Measurements from ENCODE around the gene GPRIN3.
A peak's percentile ranks its signal among the peaks of the same experiment; 100 is the strongest.
"Not testable (repeated sequence)": the region's sequence is repeated elsewhere in the genome, so short reads cannot be mapped to it uniquely, and the experiment has no call there.

GPRIN3 gene

GRCh38 chr4:89288430-89288829 lies 19.2 kb downstream of the GPRIN3 start:
- DNase-seq: no peak

DNA sequence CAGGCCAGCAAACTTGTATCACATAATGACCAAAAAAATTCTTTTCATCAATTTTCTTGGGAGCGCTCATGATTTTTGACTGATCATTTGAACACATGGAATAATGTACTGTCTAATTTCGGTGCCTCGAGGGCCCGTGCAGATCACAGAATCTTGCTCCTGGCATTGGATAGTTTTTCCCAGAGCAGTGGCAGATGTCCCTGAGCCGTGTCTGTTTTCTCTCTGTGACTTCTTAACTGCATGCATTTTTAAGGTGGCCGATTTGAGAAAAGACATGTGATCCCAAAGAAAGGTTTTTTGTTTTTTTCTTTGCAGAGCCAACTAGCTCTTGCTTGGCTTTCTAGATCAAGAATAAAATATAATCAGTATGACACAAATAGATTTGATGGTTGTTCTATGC lies 19.7 kb downstream of the GPRIN3 start:
- no peak for DNase-seq

- no peak for DNase-seq
These were observed 21.9 kb downstream of the GPRIN3 start for GRCh38 chr4:89285745-89286144.

DNA sequence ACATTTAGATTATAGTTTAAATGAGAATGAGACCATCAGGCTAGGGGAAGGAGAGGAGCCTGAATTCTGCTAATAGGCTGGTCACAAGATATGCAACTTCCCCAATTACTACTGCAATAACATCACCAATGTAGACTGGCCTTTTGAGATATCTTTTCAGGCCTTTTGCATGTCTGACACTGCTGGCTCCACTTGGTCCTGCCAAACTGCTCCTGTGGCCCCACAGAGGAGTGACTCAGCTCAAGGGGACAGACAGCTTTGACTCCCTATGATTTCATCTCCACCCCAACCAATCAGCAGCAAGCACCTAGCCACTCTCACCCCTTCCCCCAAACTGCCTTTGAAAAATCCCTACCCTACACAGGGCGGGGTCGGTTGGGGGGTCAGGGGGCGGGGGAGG lies 22.8 kb downstream of the GPRIN3 start:
- no peak for DNase-seq

DNA sequence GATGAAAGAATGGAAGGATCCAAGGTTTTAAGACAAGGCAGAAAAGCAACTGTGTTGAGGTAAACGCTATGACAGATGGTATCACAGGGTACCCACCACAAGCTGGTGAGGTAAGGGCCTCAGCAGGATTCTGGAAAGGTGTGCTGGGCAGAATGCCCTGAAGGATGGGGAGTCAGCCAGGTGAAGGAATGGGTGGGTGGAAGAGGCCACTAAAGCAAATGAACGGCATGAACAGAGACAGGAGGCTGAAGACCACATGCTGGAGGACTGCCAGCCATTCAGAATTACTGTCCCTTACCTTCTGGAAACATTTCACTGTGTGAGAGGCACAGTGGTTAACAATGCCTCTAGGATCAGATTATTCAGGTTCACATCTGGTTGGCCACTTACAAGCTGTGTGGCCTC lies 23.6 kb downstream of the GPRIN3 start:
- no peak for DNase-seq

DNA sequence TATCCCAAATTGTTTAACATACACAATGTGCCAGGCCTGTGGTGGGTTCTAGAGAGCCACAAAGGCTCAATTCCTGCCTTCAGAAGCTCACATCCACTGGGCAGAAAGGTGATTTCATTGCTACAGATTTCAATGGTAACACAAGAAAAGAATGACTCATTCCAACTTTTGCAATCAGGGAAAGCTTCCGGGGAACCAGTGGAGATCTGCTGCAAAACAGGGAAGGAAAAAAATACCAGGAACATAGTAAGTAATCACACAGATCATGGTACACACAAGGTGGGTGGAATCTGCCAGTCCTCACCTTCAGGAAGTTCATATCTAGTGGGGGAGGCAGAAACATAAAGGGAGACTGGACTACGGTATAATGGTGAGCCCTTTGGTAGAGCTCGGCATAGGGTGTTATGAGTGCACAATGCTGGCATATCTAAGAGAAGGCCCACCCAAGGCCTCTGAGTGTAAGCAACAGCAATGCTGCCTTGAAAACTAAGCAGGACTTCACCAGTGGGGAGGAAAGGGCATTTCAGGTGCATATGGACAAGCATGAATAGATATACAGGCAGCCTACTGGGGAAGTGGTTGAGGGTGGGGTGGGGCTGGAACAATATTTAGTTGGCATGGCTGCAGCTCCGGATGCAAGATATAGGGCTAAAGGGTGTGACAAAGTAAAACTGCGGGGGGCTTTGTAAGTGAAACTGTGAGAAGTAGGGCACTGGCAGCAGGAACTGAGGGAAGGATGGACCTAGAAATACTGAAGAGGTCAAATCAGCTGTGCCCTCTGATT lies 24.2 kb downstream of the GPRIN3 start:
- peak; percentile 49 for DNase-seq

DNA sequence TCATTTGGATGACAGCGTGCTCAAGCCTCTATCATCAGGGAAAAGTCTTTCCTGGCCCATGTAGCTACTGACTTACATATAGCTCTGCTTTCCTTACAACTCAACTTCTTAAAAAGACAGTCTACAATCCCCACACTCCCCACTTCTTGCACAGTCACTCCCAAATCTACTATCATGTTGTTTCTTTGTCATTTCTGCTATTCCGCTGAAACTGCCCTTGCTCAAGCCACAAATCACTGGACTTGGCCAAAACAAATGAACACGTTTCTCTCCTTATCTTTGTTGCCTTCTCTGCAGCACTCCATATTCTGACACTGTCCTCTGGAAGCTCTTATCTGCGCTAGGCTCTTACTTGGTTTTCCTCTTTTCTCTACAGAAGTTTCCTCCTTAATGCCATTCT lies 28.2 kb downstream of the GPRIN3 start:
- no peak for DNase-seq

- no peak for DNase-seq
These were observed 30.2 kb downstream of the GPRIN3 start for GRCh38 chr4:89277412-89277811.

DNA sequence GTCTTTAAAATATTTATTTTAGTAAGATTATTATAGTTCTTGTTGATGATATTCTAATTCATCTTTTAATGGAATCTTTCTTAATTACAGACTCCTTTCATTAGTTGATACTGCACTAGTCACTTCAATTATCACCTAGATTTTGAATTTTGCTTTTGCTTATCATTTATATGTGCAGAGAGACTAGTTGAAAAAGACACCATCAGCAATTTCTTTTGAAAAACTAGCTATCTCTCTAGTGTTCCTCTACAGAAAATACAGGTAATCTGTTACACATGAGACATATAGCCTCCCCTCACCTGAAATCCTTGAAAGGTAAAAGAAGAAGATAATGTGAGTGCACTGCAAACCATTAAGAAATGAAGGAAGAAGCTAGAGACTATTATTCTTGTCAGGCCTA lies 31.3 kb downstream of the GPRIN3 start:
- DNase-seq: no peak

GRCh38 chr4:89275587-89275986 lies 32.0 kb downstream of the GPRIN3 start:
- no peak for DNase-seq

DNA sequence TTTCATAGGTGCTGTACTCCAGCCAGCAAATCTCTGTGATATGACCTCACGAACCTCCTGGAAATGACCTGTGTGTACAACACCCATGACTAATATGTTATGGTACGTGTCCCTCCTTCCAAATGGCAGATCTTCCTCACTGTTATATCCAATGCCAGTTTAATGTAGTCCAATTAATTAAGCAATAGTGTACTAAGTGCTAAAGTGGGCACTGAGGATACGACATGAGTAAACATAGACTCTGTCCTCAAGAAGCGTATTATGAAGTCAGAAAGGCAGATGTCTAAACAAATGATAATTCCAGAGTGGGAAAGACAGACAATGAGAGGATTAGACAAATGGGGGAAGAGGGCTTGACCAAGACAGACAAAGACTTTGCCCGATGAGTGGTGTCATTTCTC lies 33.9 kb downstream of the GPRIN3 start:
- DNase-seq: no peak

- DNase-seq: no peak
These were observed 36.8 kb downstream of the GPRIN3 start for GRCh38 chr4:89270792-89271191.

DNA sequence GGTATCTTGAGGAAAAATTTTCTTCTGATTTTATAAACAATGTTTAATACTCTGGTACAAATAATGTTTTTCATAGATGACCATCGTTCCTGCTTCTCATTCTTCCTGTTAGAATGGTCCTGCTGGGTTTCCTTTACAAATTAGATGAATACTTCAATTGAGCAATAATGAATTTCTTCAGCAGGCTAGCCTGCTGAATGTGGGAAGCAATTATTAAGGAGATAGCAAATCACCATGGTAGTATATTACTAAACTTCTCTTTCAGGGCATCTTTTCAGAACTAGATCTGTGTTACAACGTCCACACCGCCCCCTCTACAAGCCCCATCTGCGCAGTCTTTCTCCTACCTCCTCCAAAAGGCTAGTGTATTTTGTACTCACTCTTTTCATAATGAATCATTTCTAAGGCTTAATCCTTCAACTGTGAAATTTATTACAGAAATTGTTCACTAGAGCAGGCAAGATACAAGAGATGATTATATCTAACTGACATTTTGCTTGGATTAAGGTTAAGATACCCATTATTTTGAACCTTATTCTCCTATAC lies 38.4 kb downstream of the GPRIN3 start:
- DNase-seq: no peak

- no peak for DNase-seq
These were observed 38.9 kb downstream of the GPRIN3 start for GRCh38 chr4:89268679-89269078.

DNA sequence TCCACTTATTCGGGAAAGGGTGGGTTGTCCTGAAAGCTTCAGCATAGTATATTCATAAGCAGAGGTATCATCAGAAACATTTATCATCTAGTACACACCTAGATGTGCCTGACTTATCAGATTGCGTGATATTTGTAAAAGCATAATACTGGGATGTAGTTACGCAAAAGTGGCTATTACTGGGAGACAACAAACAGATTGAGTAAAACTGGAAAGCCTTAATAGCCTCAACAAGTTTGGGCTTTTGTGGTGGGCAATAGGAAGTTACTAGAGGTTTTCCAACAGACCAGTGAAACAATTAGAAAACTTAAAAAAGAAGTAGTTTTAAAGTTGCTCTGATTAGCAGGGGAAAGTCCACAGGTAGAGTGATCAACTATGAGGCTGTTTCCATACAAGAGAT lies 39.8 kb downstream of the GPRIN3 start:
- DNase-seq: no peak

DNA sequence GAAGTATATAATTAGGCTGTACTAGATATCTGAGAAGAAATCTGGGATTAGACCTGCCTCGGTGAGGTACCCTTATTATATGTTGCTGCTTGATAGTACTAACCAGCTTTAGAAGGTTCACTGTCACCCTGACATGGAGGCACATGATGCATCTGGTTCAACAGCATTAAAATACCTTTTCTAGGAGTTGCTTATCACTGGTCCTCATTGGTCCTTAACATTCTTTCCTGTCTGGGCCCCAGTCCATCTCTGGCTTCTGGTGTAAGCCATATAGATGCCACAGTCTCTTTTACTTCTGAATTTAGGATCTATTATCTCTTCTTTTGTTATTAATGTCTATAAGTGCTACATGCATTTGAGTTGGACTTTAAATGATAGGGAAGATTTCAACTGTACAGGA lies 40.2 kb downstream of the GPRIN3 start:
- DNase-seq: no peak

DNA sequence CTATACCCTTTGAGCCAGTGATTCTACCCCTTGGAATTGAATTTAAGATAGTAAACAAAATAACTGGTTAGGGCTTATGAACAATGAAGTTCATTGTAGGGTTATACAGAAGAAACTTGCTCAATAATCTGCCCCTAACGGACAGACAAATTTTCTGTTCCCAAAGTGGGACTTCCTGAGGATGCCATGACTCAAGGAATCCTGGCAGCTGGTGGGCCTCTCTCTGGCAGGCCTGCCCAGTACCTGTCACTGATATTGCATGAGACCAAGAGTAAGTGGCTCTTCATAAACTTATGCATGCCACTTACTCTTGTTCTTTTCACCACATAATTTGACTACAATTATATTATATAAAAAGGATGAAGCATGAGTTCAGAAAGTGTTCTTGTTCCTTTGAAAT lies 41.5 kb downstream of the GPRIN3 start:
- no peak for DNase-seq

DNA sequence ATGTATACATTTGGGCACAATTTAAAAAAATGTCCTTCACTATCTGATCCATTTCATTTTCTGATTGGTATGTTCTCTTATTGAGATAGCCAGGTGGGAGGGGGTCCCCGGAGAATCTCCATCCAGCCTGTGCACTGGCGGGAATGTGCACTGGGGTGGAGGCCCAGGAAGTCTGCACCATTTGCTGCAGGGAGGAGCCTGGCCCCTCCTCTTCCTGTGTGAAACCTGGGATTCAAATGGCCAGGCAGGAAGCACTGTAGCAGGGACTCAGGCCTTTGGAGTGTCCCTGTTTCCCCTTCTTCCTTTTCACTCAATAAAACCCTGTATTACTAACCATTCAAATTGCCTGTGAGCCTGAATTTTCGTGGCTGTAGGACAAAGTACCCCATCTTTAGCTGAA lies 44.3 kb downstream of the GPRIN3 start:
- no peak for DNase-seq

DNA sequence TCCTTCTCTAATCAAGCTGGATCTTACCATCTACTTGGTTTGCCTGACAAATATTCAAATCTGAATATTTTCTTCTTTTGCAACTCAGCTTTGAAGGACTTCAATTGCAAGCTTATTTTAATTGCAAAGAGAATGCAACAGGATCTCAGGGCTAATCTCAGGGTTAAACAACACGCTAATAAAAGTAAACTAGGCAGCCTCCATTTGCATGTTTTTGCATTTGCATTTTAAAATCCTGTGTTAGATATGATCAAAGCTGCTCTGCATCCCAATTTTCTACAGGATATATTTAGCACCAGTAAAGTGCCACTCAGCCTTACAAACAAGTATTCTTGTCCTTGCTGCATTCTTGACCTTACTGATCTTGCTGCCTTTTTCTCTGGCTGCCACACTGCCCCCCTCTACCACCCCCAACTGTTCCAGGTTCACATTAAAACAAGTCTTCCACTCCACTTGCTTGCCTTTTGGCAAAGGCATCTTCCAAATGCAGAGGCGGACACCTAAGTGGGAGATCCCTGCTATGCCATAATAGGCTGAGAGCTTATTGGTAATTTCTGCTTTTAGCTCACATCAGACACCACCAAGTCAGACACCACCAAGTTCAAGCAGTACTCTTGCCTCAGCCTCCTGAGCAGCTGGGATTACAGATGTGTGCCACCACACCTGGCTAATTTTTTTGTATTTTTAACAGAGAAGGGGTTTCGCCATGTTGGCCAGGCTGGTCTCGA lies 48.1 kb downstream of the GPRIN3 start:
- DNase-seq: no peak

GRCh38 chr4:89258506-89258905 lies 49.1 kb downstream of the GPRIN3 start:
- DNase-seq: no peak

DNA sequence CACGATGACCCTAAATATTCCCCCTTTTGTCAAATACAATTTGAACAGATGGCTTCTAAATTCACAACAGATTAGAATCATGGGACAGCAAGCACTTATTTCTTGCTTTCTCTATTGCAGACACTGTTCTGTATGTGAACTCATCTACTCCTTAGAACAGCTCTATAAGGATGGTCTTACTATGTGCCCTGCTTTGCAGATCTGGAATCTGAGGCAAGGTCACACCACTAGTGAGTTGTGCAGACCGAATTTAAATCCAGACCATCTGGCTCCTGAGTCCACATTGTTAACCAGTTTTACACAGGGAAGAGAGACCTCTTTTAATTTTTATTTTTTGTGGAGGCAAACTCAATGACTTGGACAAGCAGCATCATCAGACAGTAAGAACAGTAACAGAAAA lies 50.2 kb downstream of the GPRIN3 start:
- DNase-seq: no peak

- DNase-seq: no peak
These were observed 51.3 kb downstream of the GPRIN3 start for GRCh38 chr4:89256203-89256800.

GRCh38 chr4:89254847-89255246 lies 52.8 kb downstream of the GPRIN3 start:
- peak; percentile 43 for DNase-seq

GRCh38 chr4:89254347-89254746 lies 53.3 kb downstream of the GPRIN3 start:
- DNase-seq: not testable (repeated sequence)

Measured in activated gamma-delta T cell treated with Interleukin-2 at 50 U/mL for 16 hours (primary cell).